SK-N-SH (cell line): ENCODE data around the gene ZNF736. TPM values are rescaled to one million over a fixed set of nuclear protein-coding genes. Genes with fewer than 3 reads are reported as not detected.

Experiments used
- CTCF ChIA-PET: fragments of 300-600, 350-600 bp; formaldehyde crosslinking; extraction: SDS; loops from one replicate; lab custom pipeline; 2021; lab: Yijun Ruan, JAX
- POLR2A ChIA-PET: fragments of 350-600 bp; sonication (Branson Sonifier 250); formaldehyde crosslinking; extraction: SDS; loops from one replicate; lab custom pipeline; 2020; ENCODE audit warnings: antibody characterized with exemption, inconsistent platforms; lab: Yijun Ruan, JAX
- DNase-seq: peaks from one replicate; pipeline ENCODE4 v3.0.0; 2012
- H2AFZ ChIP-seq: fragments of 200-600 bp; sonication (generic); 2 replicates; pipeline ENCODE4 v1.8.1; 2016; ENCODE audit warnings: antibody characterized with exemption, mild to moderate bottlenecking, low read depth
- H3F3A ChIP-seq: fragments of 200-600 bp; sonication (generic); replicated peaks from 2 replicates; pipeline ENCODE3; 2016; ENCODE audit warnings: antibody characterized with exemption, mild to moderate bottlenecking; ENCODE audit not compliant: insufficient read depth
- H3K27ac ChIP-seq, 2 experiments: fragments of 200-500 bp in 1 of 2; fragments of 200-600 bp in 1 of 2; sonication (Bioruptor generic) in 1 of 2; sonication (generic), shearing (Covaris generic) in 1 of 2; 2 replicates each; pipeline versions ENCODE4 v1.5.1 to v1.6.1; 2014 to 2016; ENCODE audit warnings: low read depth in 2 of 2, inconsistent platforms in 1 of 2, low read length in 1 of 2, mild to moderate bottlenecking in 1 of 2, mixed read lengths in 1 of 2
- H3K27me3 ChIP-seq: fragments of 200-600 bp; sonication (generic), shearing (Covaris generic); 2 replicates; pipeline ENCODE4 v1.6.1; 2016; ENCODE audit warnings: mixed run types; ENCODE audit not compliant: insufficient read depth
- H3K36me3 ChIP-seq, 2 experiments: fragments of 200-500 bp in 1 of 2; fragments of 200-600 bp in 1 of 2; sonication (Bioruptor generic) in 1 of 2; sonication (generic) in 1 of 2; replicated peaks in 1 of 2; 2 replicates each; pipeline versions ENCODE3 to v1.5.1; 2014 to 2016; ENCODE audit warnings: low read length in 1 of 2, mild to moderate bottlenecking in 1 of 2; ENCODE audit not compliant: insufficient read depth in 2 of 2, control insufficient read depth in 1 of 2
- H3K4me1 ChIP-seq, 2 experiments: fragments of 200-500 bp in 1 of 2; fragments of 200-600 bp in 1 of 2; sonication (Bioruptor generic) in 1 of 2; sonication (generic), shearing (Covaris generic) in 1 of 2; 2 replicates each; pipeline versions ENCODE4 v1.5.1 to v1.6.1; 2014 to 2016; ENCODE audit warnings: low read depth in 1 of 2, low read length in 1 of 2, mixed run types in 1 of 2; ENCODE audit not compliant: insufficient read depth in 2 of 2, control insufficient read depth in 1 of 2
- H3K4me2 ChIP-seq: fragments of 200-600 bp; sonication (generic), shearing (Covaris generic); 2 replicates; pipeline ENCODE4 v1.6.1; 2017; ENCODE audit warnings: mixed run types
- H3K4me3 ChIP-seq, 2 experiments: fragments of 200-500 bp in 1 of 2; fragments of 200-600 bp in 1 of 2; sonication (Bioruptor generic) in 1 of 2; sonication (generic), shearing (Covaris generic) in 1 of 2; 2 replicates each; pipeline versions ENCODE4 v1.5.1 to v1.8.1; 2014 to 2016; ENCODE audit warnings: low read depth in 2 of 2, inconsistent platforms in 1 of 2, low read length in 1 of 2, mild to moderate bottlenecking in 1 of 2, mixed read lengths in 1 of 2, moderate library complexity in 1 of 2
- H3K79me2 ChIP-seq: fragments of 200-600 bp; sonication (generic); 2 replicates; pipeline ENCODE4 v1.8.1; 2017; ENCODE audit warnings: mild to moderate bottlenecking; ENCODE audit not compliant: insufficient read depth
- H3K9ac ChIP-seq: fragments of 200-600 bp; sonication (generic); 2 replicates; pipeline ENCODE4 v1.6.1; 2017; ENCODE audit warnings: mixed run types
- H3K9me2 ChIP-seq: fragments of 200-600 bp; sonication (generic); 2 replicates; pipeline ENCODE4 v1.6.1; 2017; ENCODE audit warnings: mixed run types
- H3K9me3 ChIP-seq: fragments of 200-600 bp; sonication (generic); 2 replicates; pipeline ENCODE4 v1.6.1; 2017; ENCODE audit warnings: mixed run types, mild to moderate bottlenecking, moderate library complexity
- H4K20me1 ChIP-seq: fragments of 200-600 bp; sonication (generic); 2 replicates; pipeline ENCODE4 v1.6.1; 2017; ENCODE audit warnings: mild to moderate bottlenecking, mixed run types; ENCODE audit not compliant: insufficient read depth
- CHD2 ChIP-seq: fragments of 150-350 bp; IDR thresholded peaks from 2 replicates; pipeline ENCODE4 v1.6.1; 2018; ENCODE audit warnings: low read length; ENCODE audit not compliant: partially characterized antibody
- ELF1 ChIP-seq: IDR thresholded peaks from 2 replicates; pipeline ENCODE4 v1.4.0; 2012
- EP300 ChIP-seq, 2 experiments: IDR thresholded peaks; 2 replicates each; pipeline versions ENCODE4 v1.4.0 to v1.6.1; 2012; ENCODE audit warnings: borderline replicate concordance in 1 of 2, low read depth in 1 of 2, low read length in 1 of 2
- EZH2phosphoT487 ChIP-seq: fragments of 200-600 bp; sonication (generic); IDR thresholded peaks from 2 replicates; pipeline ENCODE4 v1.6.1; 2017; ENCODE audit warnings: low read depth, mixed run types, mild to moderate bottlenecking, antibody characterized with exemption, moderate library complexity, borderline replicate concordance
- FOXM1 ChIP-seq: IDR thresholded peaks from 2 replicates; pipeline ENCODE4 v1.4.0; 2012; ENCODE audit warnings: low read depth, mild to moderate bottlenecking
- GABPA ChIP-seq: IDR thresholded peaks from 2 replicates; pipeline ENCODE4 v1.4.0; 2012; ENCODE audit warnings: low read depth, mild to moderate bottlenecking
- JUND ChIP-seq: IDR thresholded peaks from 2 replicates; pipeline ENCODE4 v1.4.0; 2012
- NFIC ChIP-seq: IDR thresholded peaks from 2 replicates; pipeline ENCODE4 v1.4.0; 2012; ENCODE audit warnings: borderline replicate concordance
- POLR2AphosphoS5 ChIP-seq: IDR thresholded peaks from 2 replicates; pipeline ENCODE4 v1.6.1; 2012; ENCODE audit warnings: low read depth, low read length
- RCOR1 ChIP-seq: fragments of 150-350 bp; IDR thresholded peaks from 2 replicates; pipeline ENCODE4 v1.6.1; 2017; ENCODE audit warnings: antibody characterized with exemption, low read length
- SIN3A ChIP-seq: IDR thresholded peaks from 2 replicates; pipeline ENCODE4 v1.6.1; 2012; ENCODE audit warnings: low read depth, mild to moderate bottlenecking, low read length, moderate library complexity, borderline replicate concordance
- SMC3 ChIP-seq: IDR thresholded peaks from 2 replicates; pipeline ENCODE4 v1.6.1; 2012; ENCODE audit warnings: low read depth, low read length, improper control_type of control experiment
- TAF1 ChIP-seq: IDR thresholded peaks from 2 replicates; pipeline ENCODE4 v1.6.1; 2012; ENCODE audit warnings: low read depth, mild to moderate bottlenecking, low read length, moderate library complexity, borderline replicate concordance
- TCF12 ChIP-seq: IDR thresholded peaks from 2 replicates; pipeline ENCODE4 v1.4.0; 2012
- WGBS: methylation state at CpG from one replicate; pipeline ENCODE4 v1.1.6; 2017; ENCODE audit warnings: low lambda C conversion rate; 5-methylcytosine and 5-hydroxymethylcytosine counted together
- polyA plus RNA-seq, 3 experiments: library from polyadenylated mRNA; depleted of rRNA; stranded (reverse); fragments of >200 nt; gene quantifications; 2 replicates each; pipeline ENCODE4 v1.2.3, GENCODE V29; 2012
- TF ChIP-seq, protein P1 (sequence below): IDR thresholded peaks from 2 replicates; pipeline ENCODE4 v1.4.0; 2012; ENCODE audit warnings: low read depth
- TF ChIP-seq, protein P2 (sequence below): IDR thresholded peaks from 2 replicates; pipeline ENCODE4; 2012
- TF ChIP-seq, protein P3 (sequence below): IDR thresholded peaks from 2 replicates; pipeline ENCODE4 v1.4.0; 2012; ENCODE audit warnings: low read depth, borderline replicate concordance
- TF ChIP-seq, protein P4 (sequence below): fragments of 200-600 bp; sonication (generic); IDR thresholded peaks from 2 replicates; pipeline ENCODE4 v1.6.1; 2017; ENCODE audit warnings: antibody characterized with exemption, mild to moderate bottlenecking, moderate library complexity
- TF ChIP-seq, protein P5 (sequence below): IDR thresholded peaks from 2 replicates; pipeline ENCODE4 v1.4.0; 2012; ENCODE audit warnings: low read depth, borderline replicate concordance

The ZNF736 gene
- polyA plus RNA-seq, 1 of the 3 experiments (the other 2 are of a cell fraction) = 4.0 TPM

DNA sequence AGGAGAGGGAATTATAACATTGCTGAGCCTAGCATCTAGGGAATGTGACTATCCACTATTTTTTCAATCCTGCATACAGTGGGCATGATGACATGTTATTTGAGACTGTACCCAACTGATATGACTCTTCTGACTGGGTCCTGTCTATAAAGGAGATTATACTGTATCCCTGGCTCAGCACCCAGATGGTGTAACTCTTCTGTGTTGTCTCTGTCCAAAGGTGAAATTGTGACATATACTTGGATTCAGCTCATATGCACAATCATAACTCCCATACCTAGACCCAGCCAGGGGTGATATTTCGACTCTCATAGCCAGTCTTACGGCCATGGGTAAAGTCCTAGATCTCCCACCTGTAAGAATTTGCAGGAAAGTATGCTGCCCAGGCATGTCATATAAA lies 59.3 kb downstream of the ZNF736 start:
- Histone ChIP-seq H3K27ac (no peak overlapping the region), H3K36me3 (no peaks in the 10 kb centered on the region), H4K20me1 (no peaks in the 10 kb centered on the region), H2AFZ (no peak overlapping the region), H3K4me1 (no peaks in the 10 kb centered on the region), H3K27me3 (no peaks in the 10 kb centered on the region), H3K9ac (no peak overlapping the region), H3K9me3 (no peaks in the 10 kb centered on the region), H3K79me2 (no peaks in the 10 kb centered on the region), H3F3A (no peaks in the 10 kb centered on the region), H3K4me3 (no peak overlapping the region), H3K9me2 (no peaks in the 10 kb centered on the region), H3K4me2 (no peak overlapping the region)
- ChIA-PET CTCF (interaction anchor here (1.1 kb wide), 1 partner anchor 14 kb away, joined by 3 read pairs; no protein-coding TSS in a partner anchor), POLR2A (no interaction called here)
- no peak for DNase-seq
- WGBS = 13% methylated on average over 2 of the region's 2 CpGs
- TF ChIP-seq RCOR1 (no peak), SIN3A (no peak), SMC3 (no peak), CHD2 (no peak), ELF1 (no peak)
- TF ChIP-seq, protein P1, sequence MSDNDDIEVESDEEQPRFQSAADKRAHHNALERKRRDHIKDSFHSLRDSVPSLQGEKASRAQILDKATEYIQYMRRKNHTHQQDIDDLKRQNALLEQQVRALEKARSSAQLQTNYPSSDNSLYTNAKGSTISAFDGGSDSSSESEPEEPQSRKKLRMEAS = no peak
- TF ChIP-seq, protein P2, sequence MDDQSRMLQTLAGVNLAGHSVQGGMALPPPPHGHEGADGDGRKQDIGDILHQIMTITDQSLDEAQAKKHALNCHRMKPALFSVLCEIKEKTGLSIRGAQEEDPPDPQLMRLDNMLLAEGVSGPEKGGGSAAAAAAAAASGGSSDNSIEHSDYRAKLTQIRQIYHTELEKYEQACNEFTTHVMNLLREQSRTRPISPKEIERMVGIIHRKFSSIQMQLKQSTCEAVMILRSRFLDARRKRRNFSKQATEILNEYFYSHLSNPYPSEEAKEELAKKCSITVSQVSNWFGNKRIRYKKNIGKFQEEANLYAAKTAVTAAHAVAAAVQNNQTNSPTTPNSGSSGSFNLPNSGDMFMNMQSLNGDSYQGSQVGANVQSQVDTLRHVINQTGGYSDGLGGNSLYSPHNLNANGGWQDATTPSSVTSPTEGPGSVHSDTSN = no peak
- TF ChIP-seq, protein P3, sequence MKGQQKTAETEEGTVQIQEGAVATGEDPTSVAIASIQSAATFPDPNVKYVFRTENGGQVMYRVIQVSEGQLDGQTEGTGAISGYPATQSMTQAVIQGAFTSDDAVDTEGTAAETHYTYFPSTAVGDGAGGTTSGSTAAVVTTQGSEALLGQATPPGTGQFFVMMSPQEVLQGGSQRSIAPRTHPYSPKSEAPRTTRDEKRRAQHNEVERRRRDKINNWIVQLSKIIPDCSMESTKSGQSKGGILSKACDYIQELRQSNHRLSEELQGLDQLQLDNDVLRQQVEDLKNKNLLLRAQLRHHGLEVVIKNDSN = no peak
- TF ChIP-seq, protein P4, sequence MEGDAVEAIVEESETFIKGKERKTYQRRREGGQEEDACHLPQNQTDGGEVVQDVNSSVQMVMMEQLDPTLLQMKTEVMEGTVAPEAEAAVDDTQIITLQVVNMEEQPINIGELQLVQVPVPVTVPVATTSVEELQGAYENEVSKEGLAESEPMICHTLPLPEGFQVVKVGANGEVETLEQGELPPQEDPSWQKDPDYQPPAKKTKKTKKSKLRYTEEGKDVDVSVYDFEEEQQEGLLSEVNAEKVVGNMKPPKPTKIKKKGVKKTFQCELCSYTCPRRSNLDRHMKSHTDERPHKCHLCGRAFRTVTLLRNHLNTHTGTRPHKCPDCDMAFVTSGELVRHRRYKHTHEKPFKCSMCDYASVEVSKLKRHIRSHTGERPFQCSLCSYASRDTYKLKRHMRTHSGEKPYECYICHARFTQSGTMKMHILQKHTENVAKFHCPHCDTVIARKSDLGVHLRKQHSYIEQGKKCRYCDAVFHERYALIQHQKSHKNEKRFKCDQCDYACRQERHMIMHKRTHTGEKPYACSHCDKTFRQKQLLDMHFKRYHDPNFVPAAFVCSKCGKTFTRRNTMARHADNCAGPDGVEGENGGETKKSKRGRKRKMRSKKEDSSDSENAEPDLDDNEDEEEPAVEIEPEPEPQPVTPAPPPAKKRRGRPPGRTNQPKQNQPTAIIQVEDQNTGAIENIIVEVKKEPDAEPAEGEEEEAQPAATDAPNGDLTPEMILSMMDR = no peak

DNA sequence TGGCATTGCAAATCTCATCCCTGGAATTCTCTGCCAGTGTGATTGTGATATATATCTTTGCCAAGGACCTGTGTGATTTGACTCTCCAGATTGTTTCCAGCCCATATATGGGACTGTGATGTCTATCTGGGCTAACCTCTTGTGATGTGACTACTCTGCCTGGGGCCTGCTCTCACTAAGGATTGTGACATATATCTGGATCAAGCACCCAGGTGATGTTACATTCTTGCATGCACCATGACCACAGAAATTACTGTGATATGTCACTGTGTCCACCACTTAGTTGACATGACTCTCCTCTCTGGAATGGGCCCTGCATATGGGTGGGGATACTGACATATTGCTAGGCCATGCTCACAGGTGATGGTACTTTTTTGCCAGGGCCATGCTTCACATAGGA lies 86.6 kb downstream of the ZNF736 start:
- H3K79me2 ChIP-seq = no peaks in the 10 kb centered on the region
- no peak overlapping the region for H3K4me2 ChIP-seq
- CTCF ChIA-PET = no interaction called here
- no peaks in the 10 kb centered on the region for H3F3A ChIP-seq
- POLR2A ChIA-PET = no interaction called here
- H3K27me3 ChIP-seq = no peaks in the 10 kb centered on the region
- H3K9me2 ChIP-seq = no peaks in the 10 kb centered on the region
- H4K20me1 ChIP-seq = no peaks in the 10 kb centered on the region
- H3K4me1 ChIP-seq = no peaks in the 10 kb centered on the region
- H3K36me3 ChIP-seq = no peaks in the 10 kb centered on the region
- H3K9me3 ChIP-seq = no peaks in the 10 kb centered on the region
- no peak for DNase-seq
- H3K9ac ChIP-seq = no peak overlapping the region
- TF ChIP-seq EZH2phosphoT487 (no peak), GABPA (no peak), POLR2AphosphoS5 (no peak), TAF1 (no peak), TCF12 (no peak), EP300 (IDR thresholded peaks at IDR 0.05; ENCODE audit: borderline replicate concordance in 1 of 2, low read depth in 1 of 2, low read length in 1 of 2) (no peak), NFIC (no peak), JUND (no peak), FOXM1 (no peak), RCOR1 (no peak)
- TF ChIP-seq, protein P4 = no peak
- TF ChIP-seq, protein P2 = no peak
- TF ChIP-seq, protein P5, sequence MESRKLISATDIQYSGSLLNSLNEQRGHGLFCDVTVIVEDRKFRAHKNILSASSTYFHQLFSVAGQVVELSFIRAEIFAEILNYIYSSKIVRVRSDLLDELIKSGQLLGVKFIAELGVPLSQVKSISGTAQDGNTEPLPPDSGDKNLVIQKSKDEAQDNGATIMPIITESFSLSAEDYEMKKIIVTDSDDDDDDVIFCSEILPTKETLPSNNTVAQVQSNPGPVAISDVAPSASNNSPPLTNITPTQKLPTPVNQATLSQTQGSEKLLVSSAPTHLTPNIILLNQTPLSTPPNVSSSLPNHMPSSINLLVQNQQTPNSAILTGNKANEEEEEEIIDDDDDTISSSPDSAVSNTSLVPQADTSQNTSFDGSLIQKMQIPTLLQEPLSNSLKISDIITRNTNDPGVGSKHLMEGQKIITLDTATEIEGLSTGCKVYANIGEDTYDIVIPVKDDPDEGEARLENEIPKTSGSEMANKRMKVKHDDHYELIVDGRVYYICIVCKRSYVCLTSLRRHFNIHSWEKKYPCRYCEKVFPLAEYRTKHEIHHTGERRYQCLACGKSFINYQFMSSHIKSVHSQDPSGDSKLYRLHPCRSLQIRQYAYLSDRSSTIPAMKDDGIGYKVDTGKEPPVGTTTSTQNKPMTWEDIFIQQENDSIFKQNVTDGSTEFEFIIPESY = no peak
- TF ChIP-seq, all 33 proteins: peak for 0
- Histone ChIP-seq H3K4me3 (no peak overlapping the region), H3K27ac (no peak overlapping the region), H2AFZ (no peak overlapping the region)
